Peyer's patch (tissue), 4 donors: Measurements from ENCODE around the gene RHBDL3. TPM values are rescaled to one million over a fixed set of nuclear protein-coding genes. Genes with fewer than 3 reads are reported as not detected.

Experiments used
- DNase-seq, 3 donors: peaks; one replicate each; pipeline ENCODE4 v3.0.0-alpha.2; 2017 to 2019
- H3K27ac ChIP-seq, 4 donors: fragments of 200-600 bp; sonication (generic); one replicate each; pipeline ENCODE4 v1.5.1; 2016 to 2019
- H3K27me3 ChIP-seq, 2 donors: fragments of 200-600 bp; sonication (generic); one replicate each; pipeline ENCODE4 v1.5.1; 2019
- H3K36me3 ChIP-seq, 3 donors: fragments of 200-600 bp; sonication (generic); one replicate each; pipeline ENCODE4 v1.5.1; 2016 to 2019
- H3K4me1 ChIP-seq, 4 donors: fragments of 200-600 bp; sonication (generic); one replicate each; pipeline ENCODE4 v1.5.1; 2016 to 2019
- H3K4me3 ChIP-seq, 4 donors: fragments of 200-600 bp; sonication (generic); 1 replicate in 3 of 4; 2 replicates in 1 of 4; pipeline ENCODE4 v1.5.1; 2016 to 2019; ENCODE audit warnings: mild to moderate bottlenecking in 1 of 4
- H3K9me3 ChIP-seq, 4 donors: fragments of 200-600 bp; sonication (generic); one replicate each; pipeline ENCODE4 v1.5.1; 2016 to 2019; ENCODE audit warnings: mild to moderate bottlenecking in 1 of 4
- CTCF ChIP-seq, 6 experiments: fragments of 450-650 bp in 4 of 6; fragments of 200-600 bp in 2 of 6; sonication (generic) in 1 of 6; IDR thresholded peaks; one replicate each; pipeline ENCODE4 v1.5.1; 2017 to 2019; ENCODE audit warnings: antibody characterized with exemption in 6 of 6, mild to moderate bottlenecking in 3 of 6, moderate library complexity in 1 of 6
- POLR2A ChIP-seq, 2 donors: fragments of 450-650 bp; IDR thresholded peaks; one replicate each; pipeline ENCODE4 v1.5.1; 2017; ENCODE audit warnings: antibody characterized with exemption in 2 of 2, mild to moderate bottlenecking in 2 of 2, moderate library complexity in 2 of 2
- total RNA-seq, 4 donors: library from RNA; depleted of rRNA; stranded (reverse); fragments of >200 nt; gene quantifications; one replicate each; pipeline ENCODE4 v1.1.0, GENCODE V29; 2016

RHBDL3 gene
- total RNA-seq, 4 donors from 2014 or later = 0.28 to 0.40 TPM; not detected in 2

- Histone ChIP-seq H3K4me3 (no peak overlapping the region), H3K4me1 (no peaks in the 10 kb centered on the region), H3K27ac (no peak overlapping the region), H3K9me3 (no peaks in the 10 kb centered on the region), H3K27me3 (no peaks in the 10 kb centered on the region), H3K36me3 (no peaks in the 10 kb centered on the region)
- TF ChIP-seq POLR2A (IDR thresholded peaks at IDR 0.05) (no peak), CTCF (IDR thresholded peaks at IDR 0.05) (no peak)
- DNase-seq = no peak
Observed at GRCh38 chr17:32285746-32286517, 20.3 kb downstream of the RHBDL3 start.

- TF ChIP-seq CTCF (IDR thresholded peaks at IDR 0.05) (no peak), POLR2A (IDR thresholded peaks at IDR 0.05) (no peak)
- Histone ChIP-seq H3K36me3 (no peaks in the 10 kb centered on the region), H3K4me1 (no peaks in the 10 kb centered on the region), H3K9me3 (no peaks in the 10 kb centered on the region), H3K27me3 (no peaks in the 10 kb centered on the region), H3K4me3 (no peak overlapping the region), H3K27ac (no peak overlapping the region)
- no peak for DNase-seq
Observed at GRCh38 chr17:32286518-32286900, 20.9 kb downstream of the RHBDL3 start.

- no peak overlapping the region for H3K4me3 ChIP-seq
- no peaks in the 10 kb centered on the region for H3K27me3 ChIP-seq
- TF ChIP-seq POLR2A (IDR thresholded peaks at IDR 0.05) (no peak), CTCF (IDR thresholded peaks at IDR 0.05) (no peak)
- no peak for DNase-seq
- no peaks in the 10 kb centered on the region for H3K36me3 ChIP-seq
- no peaks in the 10 kb centered on the region for H3K9me3 ChIP-seq
- no peaks in the 10 kb centered on the region for H3K4me1 ChIP-seq
- no peak overlapping the region for H3K27ac ChIP-seq
Observed at GRCh38 chr17:32287804-32288511, 22.3 kb downstream of the RHBDL3 start.

GRCh38 chr17:32288615-32289014, 23.0 kb downstream of the RHBDL3 start:
- H3K27me3 ChIP-seq = no peaks in the 10 kb centered on the region
- no peak for TF ChIP-seq POLR2A (IDR thresholded peaks at IDR 0.05)
- TF ChIP-seq CTCF (IDR thresholded peaks at IDR 0.05) = no peak
- no peak for DNase-seq
- H3K4me1 ChIP-seq = no peaks in the 10 kb centered on the region
- no peak overlapping the region for H3K4me3 ChIP-seq
- no peaks in the 10 kb centered on the region for H3K9me3 ChIP-seq
- no peak overlapping the region for H3K27ac ChIP-seq
- no peaks in the 10 kb centered on the region for H3K36me3 ChIP-seq

GRCh38 chr17:32289471-32290070, 23.9 kb downstream of the RHBDL3 start:
- H3K9me3 ChIP-seq = no peaks in the 10 kb centered on the region
- no peaks in the 10 kb centered on the region for H3K36me3 ChIP-seq
- no peaks in the 10 kb centered on the region for H3K27me3 ChIP-seq
- no peak overlapping the region for H3K27ac ChIP-seq
- no peaks in the 10 kb centered on the region for H3K4me1 ChIP-seq
- TF ChIP-seq POLR2A (IDR thresholded peaks at IDR 0.05) (no peak), CTCF (IDR thresholded peaks at IDR 0.05) (no peak)
- DNase-seq = no peak
- no peak overlapping the region for H3K4me3 ChIP-seq
